ENCODE measurements around the gene CARNS1. TPM values are rescaled to one million over a fixed set of nuclear protein-coding genes. Genes with fewer than 3 reads are reported as not detected.
A peak's percentile ranks its signal among the peaks of the same experiment; 100 is the strongest.

The CARNS1 gene
- total and polyA plus RNA-seq, 2 of the 13 experiments (the other 11 are each of a cell fraction or from before 2014, with no cell fraction given), result not detected

- TF ChIP-seq KDM2A (CRISPR knock-in tag; IDR thresholded peaks at IDR 0.05; ENCODE audit: borderline replicate concordance, low read depth) (peak; percentile 50; the same call in 1 of the 2 replicates), HOXA3 (CRISPR knock-in tag; IDR thresholded peaks at IDR 0.05) (peak; percentile 26; the same call in 1 of the 2 replicates), ZNF737 (CRISPR knock-in tag; IDR thresholded peaks at IDR 0.05; ENCODE audit: borderline replicate concordance) (no peak), ZNF687 (CRISPR knock-in tag; IDR thresholded peaks at IDR 0.05) (peak; percentile 44), ZNF142 (CRISPR knock-in tag; IDR thresholded peaks at IDR 0.05) (0 out of 2 replicates have a peak, but pooled peaks have one; percentile 32), CREB3 (CRISPR knock-in tag; IDR thresholded peaks at IDR 0.05) (no peak)
These were observed 42.4 kb upstream of the CARNS1 start, which contains the start of gene CLCF1 (continued) for GRCh38 chr11:67372993-67373647.
